Ovary (tissue), 3 donors: Measurements from ENCODE around the gene UGT1A3.

Experiments
- CTCF ChIP-seq, 3 donors: fragments of 450-650 bp in 2 of 3; fragments of 200-600 bp in 1 of 3; IDR thresholded peaks; one replicate each; pipeline versions ENCODE4 v1.5.1 to v1.8.0; 2016 to 2022; ENCODE audit warnings: antibody characterized with exemption in 3 of 3, mild to moderate bottlenecking in 1 of 3
- EP300 ChIP-seq: sonication (generic); formaldehyde crosslinking; IDR thresholded peaks from one replicate; pipeline ENCODE4 v1.6.1; 2017; ENCODE audit warnings: antibody characterized with exemption
- donor health status: DM: no; HTN: no; CAD: no.

GRCh38 chr2:233692648-233693047 is 36.2 kb upstream of the UGT1A3 start, which contains the start of gene UGT1A6:
- TF ChIP-seq CTCF (IDR thresholded peaks at IDR 0.05) (no peak), EP300 (no peak)
